Esophagus muscularis mucosa (tissue), 3 donors: ENCODE results near the gene KLK14.

Experiments used
- POLR2AphosphoS5 ChIP-seq, 2 donors: sonication (generic); formaldehyde crosslinking; IDR thresholded peaks; one replicate each; pipeline ENCODE4 v1.6.1; 2017; ENCODE audit warnings: antibody characterized with exemption in 2 of 2
- TF ChIP-seq, protein P1 (sequence below), 3 experiments: fragments of 200-600 bp in 2 of 3; fragments of 450-650 bp in 1 of 3; sonication (generic) in 2 of 3; IDR thresholded peaks; one replicate each; pipeline ENCODE4 v1.5.1; 2017 to 2019; ENCODE audit warnings: antibody characterized with exemption in 3 of 3, mild to moderate bottlenecking in 2 of 3, moderate library complexity in 1 of 3

DNA sequence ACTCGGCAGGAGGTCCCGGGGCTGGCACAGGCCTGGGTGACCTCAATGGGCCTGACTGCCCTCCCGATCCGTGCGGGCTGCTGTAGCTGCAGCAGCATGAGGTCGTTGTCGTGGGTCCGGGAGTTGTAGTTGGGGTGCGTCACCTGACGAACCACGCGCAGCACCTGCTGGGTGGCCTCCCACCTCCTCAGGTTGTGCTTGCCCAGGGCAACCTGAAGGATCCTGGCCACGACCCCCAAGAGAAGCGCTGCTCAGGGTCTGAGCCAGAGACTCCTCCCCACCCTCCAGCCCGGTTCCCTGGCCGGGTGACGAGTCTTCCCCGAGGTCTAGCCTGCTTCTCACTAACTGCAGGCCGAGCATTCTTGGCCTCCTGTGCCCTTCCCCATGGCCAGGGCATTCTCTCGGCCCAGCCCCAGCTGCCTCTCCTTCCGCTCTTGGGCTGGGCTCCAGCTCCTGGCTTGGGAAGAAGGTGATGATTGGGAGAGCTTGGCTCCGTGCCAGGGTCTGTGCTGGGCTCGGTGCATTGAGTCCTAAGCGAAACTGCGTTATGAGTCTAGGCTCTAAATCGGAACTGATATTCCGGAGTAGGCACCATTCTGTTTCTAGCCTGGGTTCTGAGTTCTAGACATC, 3.1 kb downstream of the KLK14 start:
- TF ChIP-seq, protein P1, sequence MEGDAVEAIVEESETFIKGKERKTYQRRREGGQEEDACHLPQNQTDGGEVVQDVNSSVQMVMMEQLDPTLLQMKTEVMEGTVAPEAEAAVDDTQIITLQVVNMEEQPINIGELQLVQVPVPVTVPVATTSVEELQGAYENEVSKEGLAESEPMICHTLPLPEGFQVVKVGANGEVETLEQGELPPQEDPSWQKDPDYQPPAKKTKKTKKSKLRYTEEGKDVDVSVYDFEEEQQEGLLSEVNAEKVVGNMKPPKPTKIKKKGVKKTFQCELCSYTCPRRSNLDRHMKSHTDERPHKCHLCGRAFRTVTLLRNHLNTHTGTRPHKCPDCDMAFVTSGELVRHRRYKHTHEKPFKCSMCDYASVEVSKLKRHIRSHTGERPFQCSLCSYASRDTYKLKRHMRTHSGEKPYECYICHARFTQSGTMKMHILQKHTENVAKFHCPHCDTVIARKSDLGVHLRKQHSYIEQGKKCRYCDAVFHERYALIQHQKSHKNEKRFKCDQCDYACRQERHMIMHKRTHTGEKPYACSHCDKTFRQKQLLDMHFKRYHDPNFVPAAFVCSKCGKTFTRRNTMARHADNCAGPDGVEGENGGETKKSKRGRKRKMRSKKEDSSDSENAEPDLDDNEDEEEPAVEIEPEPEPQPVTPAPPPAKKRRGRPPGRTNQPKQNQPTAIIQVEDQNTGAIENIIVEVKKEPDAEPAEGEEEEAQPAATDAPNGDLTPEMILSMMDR (IDR thresholded peaks at IDR 0.05) = no peak
- TF ChIP-seq POLR2AphosphoS5 (IDR thresholded peaks at IDR 0.05) = no peak
